Measurements from ENCODE around the gene GRAP2.

The GRAP2 gene

DNA sequence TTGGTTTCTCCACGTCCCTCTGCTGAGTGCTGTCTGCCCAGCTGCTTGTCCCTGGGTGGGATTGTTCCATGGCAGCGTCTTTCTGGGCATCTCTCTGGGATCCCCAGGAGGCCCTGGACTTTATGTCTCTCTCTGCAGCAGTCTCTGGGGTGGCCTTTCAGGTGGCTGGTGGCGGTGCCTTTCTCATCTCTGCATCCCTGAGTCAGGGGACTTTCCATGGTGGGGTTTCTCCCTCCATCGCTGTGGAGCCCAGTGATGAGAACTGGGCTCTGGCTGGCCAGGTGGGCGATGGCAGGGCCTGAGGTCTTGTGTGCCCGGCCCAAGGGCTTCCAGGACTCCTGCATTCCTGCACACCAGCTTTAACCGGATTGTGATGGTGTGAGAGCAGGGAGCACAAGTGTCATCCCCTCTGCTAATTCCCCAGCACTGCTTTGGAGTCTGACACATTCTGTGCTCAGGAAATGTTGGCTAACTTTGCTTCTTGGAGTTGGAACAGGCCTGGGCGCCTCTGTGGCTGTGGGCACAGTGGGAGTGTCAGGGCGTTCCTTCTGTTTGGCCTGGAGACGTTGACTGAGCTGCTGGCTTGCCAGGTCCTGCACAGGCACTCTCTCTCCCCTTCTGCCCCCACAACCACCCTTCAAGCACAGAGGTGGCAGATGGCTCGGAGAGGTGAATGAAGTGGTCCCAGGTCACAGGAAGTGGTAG is 121.8 kb downstream of the GRAP2 start:
- DNase-seq, result no peak
